Measurements from ENCODE around the gene RAB6B.

RAB6B gene

GRCh38 chr3:133928903-133929607 lies 33.4 kb upstream of the RAB6B start:
- no peak for TF ChIP-seq CTCF (conservative IDR thresholded peaks at IDR 0.05; ENCODE audit: low read depth, low read length)
- H3K4me3 ChIP-seq (ENCODE audit: low read length) = no peak overlapping the region
- DNase-seq (ENCODE audit: low read depth) = no peak

- peak overlapping the region; percentile 43 for H3K4me3 ChIP-seq (ENCODE audit: low read length)
- TF ChIP-seq CTCF (conservative IDR thresholded peaks at IDR 0.05; ENCODE audit: low read depth, low read length) = no peak
- DNase-seq (ENCODE audit: low read depth) = no peak
These were observed 32.6 kb upstream of the RAB6B start for GRCh38 chr3:133928136-133928893.

GRCh38 chr3:133927540-133928066 lies 31.9 kb upstream of the RAB6B start:
- TF ChIP-seq CTCF (conservative IDR thresholded peaks at IDR 0.05; ENCODE audit: low read depth, low read length) = peak; percentile 56
- peak overlapping the region; percentile 43 for H3K4me3 ChIP-seq (ENCODE audit: low read length)

GRCh38 chr3:133926736-133927539 lies 31.3 kb upstream of the RAB6B start:
- peak; percentile 15 for TF ChIP-seq CTCF (conservative IDR thresholded peaks at IDR 0.05; ENCODE audit: low read depth, low read length)
- no peak for DNase-seq (ENCODE audit: low read depth)

More at GRCh38 chr3:133927540-133928066, 31.9 kb upstream of the RAB6B start:
- DNase-seq (ENCODE audit: low read depth) = no peak

GRCh38 chr3:133925960-133926735 lies 30.5 kb upstream of the RAB6B start:
- H3K4me3 ChIP-seq (ENCODE audit: low read length) = no peak overlapping the region
- no peak for TF ChIP-seq CTCF (conservative IDR thresholded peaks at IDR 0.05; ENCODE audit: low read depth, low read length)
- DNase-seq (ENCODE audit: low read depth) = no peak

More at GRCh38 chr3:133926736-133927539, 31.3 kb upstream of the RAB6B start:
- H3K4me3 ChIP-seq (ENCODE audit: low read length) = peak overlapping the region; percentile 36

GRCh38 chr3:133924041-133924440 lies 28.4 kb upstream of the RAB6B start:
- no peak for TF ChIP-seq CTCF (conservative IDR thresholded peaks at IDR 0.05; ENCODE audit: low read depth, low read length)
- no peak for DNase-seq (ENCODE audit: low read depth)
- H3K4me3 ChIP-seq (ENCODE audit: low read length) = no peak overlapping the region
